GM18517 (cell line): ENCODE results near the gene TMEM123.
"Not testable (repeated sequence)": the region's sequence is repeated elsewhere in the genome, so short reads cannot be mapped to it uniquely, and the experiment has no call there.

ENCODE experiments used
- ATAC-seq: cut with Tn5 transposase; IDR thresholded peaks from one replicate; pipeline ENCODE4 v1.9.1; 2021; ENCODE audit warnings: mild to moderate bottlenecking, moderate library complexity; ENCODE audit not compliant: unreplicated experiment

Gene TMEM123

GRCh38 chr11:102449651-102450570, 2.7 kb downstream of the TMEM123 start:
- no peak for ATAC-seq

DNA sequence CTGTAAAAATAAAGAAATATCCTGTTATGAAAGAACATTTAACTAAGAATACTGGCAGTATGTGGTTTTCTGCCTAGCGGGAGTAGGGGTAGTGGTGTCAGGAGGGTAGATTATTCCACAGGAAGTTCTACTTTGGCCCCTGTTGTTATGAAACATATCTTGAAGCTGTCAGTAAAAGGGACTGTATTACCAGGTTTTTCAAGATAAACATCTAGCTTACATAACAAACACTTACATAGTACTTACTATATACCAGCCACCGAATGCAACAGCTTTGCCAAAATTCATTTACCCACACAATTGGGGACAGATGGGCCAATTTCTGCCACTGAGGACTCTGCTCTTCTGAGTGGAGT, 3.7 kb downstream of the TMEM123 start:
- ATAC-seq = no peak

DNA sequence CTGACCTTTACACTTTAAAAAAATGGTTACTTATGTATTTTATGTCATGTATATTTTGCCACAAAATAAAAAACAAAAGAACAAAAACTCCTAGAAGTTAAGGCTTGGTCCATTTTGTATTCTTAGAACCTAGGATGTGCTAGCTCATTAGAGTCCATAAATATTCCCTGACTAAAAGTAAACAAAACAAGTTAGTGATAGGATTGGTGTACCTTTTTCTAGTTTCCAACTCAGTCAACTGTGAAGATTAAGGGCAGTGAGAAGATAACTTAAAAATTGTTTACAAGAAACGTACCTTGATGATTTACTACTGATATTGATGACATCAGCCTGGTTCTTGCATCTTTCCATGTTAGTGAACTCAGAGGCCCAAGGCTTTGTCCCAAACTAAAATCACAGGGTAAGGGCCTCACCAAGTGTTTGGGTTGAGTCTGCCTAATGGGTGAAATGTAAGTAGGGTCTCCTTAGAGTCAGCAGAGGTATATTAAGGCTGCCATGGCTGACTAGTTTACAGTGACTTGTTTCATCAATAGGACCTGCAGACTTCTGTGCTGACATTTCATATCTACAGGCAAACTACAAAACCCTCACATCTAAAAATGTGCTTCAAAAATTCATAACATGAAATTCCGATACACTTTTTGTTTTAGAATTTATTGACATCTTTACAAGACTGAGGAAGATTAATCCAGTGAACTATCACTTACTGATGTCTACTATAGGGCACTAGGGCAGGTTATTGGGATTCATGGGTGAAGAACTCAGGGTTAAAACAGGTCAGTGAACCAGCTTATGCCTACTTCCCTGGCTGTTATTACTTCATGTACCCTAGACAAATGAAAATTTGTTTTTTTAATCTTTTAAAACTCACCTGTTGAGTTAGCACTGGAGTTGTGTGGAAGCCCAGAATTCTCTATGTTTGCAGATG, 4.4 kb downstream of the TMEM123 start:
- ATAC-seq = no peak

GRCh38 chr11:102447193-102447592, 5.4 kb downstream of the TMEM123 start:
- no peak for ATAC-seq

GRCh38 chr11:102446606-102447005, 6.0 kb downstream of the TMEM123 start:
- no peak for ATAC-seq

DNA sequence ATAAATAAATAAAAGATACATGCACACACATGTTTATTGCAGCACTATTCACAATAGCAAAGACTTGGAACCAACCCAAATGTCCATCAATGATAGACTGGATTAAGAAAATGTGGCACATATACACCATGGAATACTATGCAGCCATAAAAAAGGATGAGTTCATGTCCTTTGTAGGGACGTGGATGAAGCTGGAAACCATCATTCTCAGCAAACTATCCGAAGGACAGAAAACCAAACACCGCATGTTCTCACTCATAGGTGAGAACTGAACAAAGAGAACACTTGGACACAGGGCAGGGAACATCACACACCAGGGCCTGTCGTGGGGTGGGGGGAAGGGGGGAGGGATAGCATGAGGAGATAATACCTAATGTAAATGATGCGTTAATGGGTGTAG, 7.9 kb downstream of the TMEM123 start:
- not testable (repeated sequence) for ATAC-seq

GRCh38 chr11:102444142-102444541, 8.4 kb downstream of the TMEM123 start:
- ATAC-seq = not testable (repeated sequence)

DNA sequence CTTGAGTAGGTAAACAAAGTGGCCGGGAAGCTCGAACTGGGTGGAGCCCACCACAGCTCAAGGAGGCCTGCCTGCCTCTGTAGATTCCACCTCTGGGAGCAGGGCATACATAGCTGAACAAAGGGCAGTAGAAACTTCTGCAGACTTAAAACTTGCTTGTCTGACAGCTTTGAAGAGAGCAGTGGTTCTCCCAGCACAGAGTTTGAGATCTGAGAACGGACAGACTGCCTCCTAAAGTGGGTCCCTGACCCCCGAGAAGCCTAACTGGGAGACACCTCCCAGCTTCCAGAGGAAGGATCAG, 13.6 kb downstream of the TMEM123 start:
- not testable (repeated sequence) for ATAC-seq

- no peak for ATAC-seq
These were observed 14.1 kb downstream of the TMEM123 start for GRCh38 chr11:102438311-102439062.

DNA sequence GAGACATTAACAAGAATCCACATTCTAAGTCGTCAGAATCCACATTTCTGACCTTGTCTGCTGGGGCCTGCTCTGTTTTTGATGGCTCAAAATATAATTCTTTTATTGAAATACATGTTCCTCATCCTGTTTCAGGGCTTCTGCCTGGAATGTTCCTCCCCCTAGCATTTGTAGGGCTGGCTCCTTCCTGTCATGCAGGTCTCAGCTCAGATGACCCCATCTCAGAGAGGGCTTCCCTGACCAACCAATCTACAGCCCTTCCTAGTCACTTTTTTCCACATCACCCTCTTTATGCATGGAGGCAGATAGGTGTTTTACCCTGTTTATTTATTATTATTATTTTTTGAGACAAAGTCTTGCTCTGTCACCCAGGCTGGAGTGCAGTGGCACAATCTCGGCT, 14.8 kb downstream of the TMEM123 start:
- ATAC-seq = no peak

DNA sequence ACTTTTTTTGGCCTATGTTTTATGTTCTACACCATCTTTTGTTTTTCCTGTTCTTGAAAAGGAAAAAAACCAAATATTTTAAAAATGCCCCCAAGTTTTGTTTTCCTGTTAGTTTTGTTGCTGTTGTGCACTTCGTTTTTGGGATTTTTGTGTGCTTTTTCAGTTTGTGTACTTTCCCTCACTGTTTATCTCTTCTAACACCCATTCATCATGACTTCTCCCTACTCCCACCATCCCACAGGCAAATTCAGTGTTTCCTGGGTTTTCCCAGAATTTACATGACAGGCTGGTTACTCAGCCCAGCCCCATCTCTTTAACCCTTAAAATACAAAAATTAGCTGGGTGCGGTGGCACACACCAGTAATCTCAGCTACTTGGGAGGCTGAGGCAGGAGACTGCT, 15.6 kb downstream of the TMEM123 start:
- no peak for ATAC-seq

- ATAC-seq = no peak
These were observed 16.0 kb downstream of the TMEM123 start for GRCh38 chr11:102436561-102436960.

GRCh38 chr11:102435688-102436087, 16.9 kb downstream of the TMEM123 start:
- ATAC-seq = no peak

- ATAC-seq = not testable (repeated sequence)
These were observed 19.0 kb downstream of the TMEM123 start for GRCh38 chr11:102433571-102433970.

- ATAC-seq = not testable (repeated sequence)
These were observed 20.0 kb downstream of the TMEM123 start for GRCh38 chr11:102432560-102432959.

DNA sequence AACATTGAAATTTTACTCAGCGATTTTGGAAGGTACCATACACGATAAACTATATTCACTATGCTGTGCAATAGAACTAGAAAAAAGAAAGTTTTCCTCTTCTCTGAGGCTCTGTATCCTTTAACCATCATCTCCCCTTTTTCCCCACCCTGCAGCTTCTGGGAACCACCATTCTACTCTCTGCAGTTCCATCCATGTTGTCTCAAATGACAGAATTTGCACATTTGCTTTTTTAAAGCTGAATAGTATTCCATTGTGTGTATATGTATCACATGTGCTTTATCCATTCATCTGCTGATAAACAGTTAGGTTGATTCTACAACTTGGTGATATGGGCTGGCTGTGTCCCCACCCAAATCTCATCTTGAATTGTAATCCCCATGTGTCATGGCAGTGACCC, 21.2 kb downstream of the TMEM123 start:
- no peak for ATAC-seq

- ATAC-seq = peak; percentile 97
These were observed 22.3 kb downstream of the TMEM123 start for GRCh38 chr11:102430158-102430836.

- no peak for ATAC-seq
These were observed 22.9 kb downstream of the TMEM123 start for GRCh38 chr11:102429691-102430090.

DNA sequence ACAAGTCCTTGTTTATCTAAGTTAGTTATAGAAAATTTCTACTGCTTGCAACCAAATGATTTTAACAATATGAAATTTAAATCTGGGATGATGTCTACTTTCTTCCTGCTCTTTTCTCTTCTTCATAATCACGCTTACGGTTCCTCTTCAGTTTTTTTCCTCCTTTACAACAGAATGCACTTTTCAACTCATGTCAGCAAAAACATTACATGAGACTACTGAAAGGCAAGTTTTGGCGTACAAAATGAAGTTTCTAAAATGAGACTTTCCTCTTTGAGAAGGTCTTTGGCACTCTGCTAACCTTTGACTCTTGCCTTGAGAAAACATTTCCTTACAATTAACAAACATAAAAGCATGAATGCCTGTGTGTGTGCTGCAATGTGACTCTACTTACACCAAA, 23.3 kb downstream of the TMEM123 start:
- no peak for ATAC-seq

GRCh38 chr11:102428696-102429095, 23.9 kb downstream of the TMEM123 start:
- ATAC-seq = no peak

DNA sequence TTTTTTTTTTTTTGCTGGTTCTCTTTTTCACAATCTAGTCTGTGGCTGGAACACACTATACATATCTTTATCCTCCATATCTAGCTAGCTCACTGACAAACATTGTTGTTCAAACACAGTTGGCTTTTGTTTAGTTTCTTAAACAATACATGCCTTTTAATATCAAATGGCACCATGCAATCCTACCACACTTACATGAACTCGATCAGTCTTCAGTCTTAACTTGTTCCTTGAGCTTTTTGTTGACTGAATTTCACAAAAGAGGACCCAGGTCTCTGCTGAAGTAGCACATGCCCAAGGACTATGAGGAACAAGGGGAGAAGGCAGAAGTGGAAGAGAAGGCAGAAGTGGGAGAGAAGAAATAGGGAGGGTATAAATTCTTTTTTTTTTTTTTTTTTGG, 25.5 kb downstream of the TMEM123 start:
- ATAC-seq = no peak
